ENCODE data around the gene KIF2A. TPM values are rescaled to one million over a fixed set of nuclear protein-coding genes. Genes with fewer than 3 reads are reported as not detected.

The KIF2A gene
- total and polyA plus RNA-seq, 2 of the 4 experiments (the other 2 are of a cell fraction): 23.6 to 37.3 TPM

- dilution Hi-C loops (cut with HindIII; ENCODE audit: low sequenced_read_pairs, unreplicated experiment): no loop called here
- Histone ChIP-seq H3K27ac (ENCODE audit: insufficient read depth, low read length) (no peak overlapping the region), H4K91ac (ENCODE audit: insufficient read depth, low read depth, low read length) (no peak overlapping the region), H2AFZ (replicated peaks; ENCODE audit: low read length, poor library complexity) (no peak overlapping the region), H4K5ac (ENCODE audit: low read depth, low read length) (no peak overlapping the region), H2AK9ac (replicated peaks; ENCODE audit: low read depth, low read length, poor library complexity) (peak overlapping the region; percentile 59), H2BK120ac (ENCODE audit: low read depth, low read length) (no peak overlapping the region), H2BK20ac (ENCODE audit: low read depth, low read length) (no peak overlapping the region), H3K14ac (replicated peaks; ENCODE audit: low read depth, low read length) (no peak overlapping the region), H3K4me1 (ENCODE audit: control insufficient read depth, insufficient read depth, low read length) (0 out of 2 replicates have a peak, but pooled peaks cover 2% of the 10 kb centered on the region), H3K27me3 (ENCODE audit: control insufficient read depth, insufficient read depth, low read length) (no peaks in the 10 kb centered on the region), H3K18ac (ENCODE audit: low read depth, low read length) (no peak overlapping the region), H3K36me3 (ENCODE audit: control insufficient read depth, insufficient read depth, low read length) (no peaks in the 10 kb centered on the region), H4K20me1 (ENCODE audit: insufficient read depth, low read length) (peaks cover 23% of the 10 kb centered on the region), H2AK5ac (ENCODE audit: low read depth, low read length) (no peak overlapping the region), H3K9ac (ENCODE audit: low read depth, low read length) (no peak overlapping the region), H3K9me1 (ENCODE audit: insufficient read depth, low read length) (peaks cover 3% of the 10 kb centered on the region), H2BK5ac (ENCODE audit: low read depth, low read length, poor library complexity, severe bottlenecking) (peak overlapping the region; percentile 47), H3K4me3 (ENCODE audit: insufficient read depth, low read depth, low read length) (no peak overlapping the region), H3K56ac (ENCODE audit: extremely low read depth, insufficient read depth, low read length) (no peak overlapping the region), H3K79me1 (ENCODE audit: low read depth in 1 of 2, low read length in 2 of 2) (peaks cover 15 to 53% of the 10 kb centered on the region in 2 experiments), H3K23ac (ENCODE audit: low read depth, low read length) (no peak overlapping the region), H2BK15ac (ENCODE audit: low read depth, low read length) (no peak overlapping the region), H3K4me2 (ENCODE audit: low read depth, low read length) (no peak overlapping the region), H3K9me3 (ENCODE audit: control insufficient read depth, insufficient read depth, low read length) (no peaks in the 10 kb centered on the region), H4K8ac (ENCODE audit: low read depth in 2 of 2, low read length in 2 of 2) (no peak overlapping the region), H3K4ac (ENCODE audit: low read depth, low read length) (no peak overlapping the region)
- ChIA-PET CTCF (no interaction called here), POLR2A (ENCODE audit: unreplicated experiment) (no interaction called here)
- DNase-seq (no peak), ATAC-seq (ENCODE audit: low read depth) (no peak)
- in situ Hi-C loops (cut with MboI; ENCODE audit: low sequenced_read_pairs): no loop called here
- intact Hi-C loops (cut with micrococcal nuclease): no loop called here
- WGBS, 2 experiments (ENCODE audit: extremely low coverage in 2 of 2, insufficient read length in 1 of 2): no CpG with 5 or more reads among the region's 1 CpG
- BruUV-seq (replicated peaks): no TSS peak
- TF ChIP-seq SMC3 (IDR thresholded peaks at IDR 0.05; ENCODE audit: low read depth, low read length) (no peak), RCOR1 (IDR thresholded peaks at IDR 0.05; ENCODE audit: insufficient replicate concordance, low read length) (no peak), FOS (IDR thresholded peaks at IDR 0.05; ENCODE audit: low read depth, low read length) (no peak), CEBPB (IDR thresholded peaks at IDR 0.05; ENCODE audit: low read depth, low read length) (no peak), POLR2A (IDR thresholded peaks at IDR 0.05; ENCODE audit: low read depth, low read length) (no peak)
These were observed 20.3 kb downstream of the KIF2A start for GRCh38 chr5:62326302-62326701.

Data from IMR-90 (cell line).